ENCODE data around the gene NISCH. TPM values are rescaled to one million over a fixed set of nuclear protein-coding genes. Genes with fewer than 3 reads are reported as not detected.

Gene NISCH
- total and polyA plus RNA-seq, 2 of the 8 experiments (the other 6 are each of a cell fraction or from before 2014, with no cell fraction given) = 71.2 to 71.9 TPM

GRCh38 chr3:52469001-52469400 is 13.6 kb downstream of the NISCH start (continued):
- no peak for TF ChIP-seq EP300 (IDR thresholded peaks at IDR 0.05; ENCODE audit: borderline replicate concordance in 1 of 2, low read depth in 2 of 2, low read length in 2 of 2)

Data from H1 (cell line).